ENCODE measurements around the gene FAM25A. TPM values are rescaled to one million over a fixed set of nuclear protein-coding genes. Genes with fewer than 3 reads are reported as not detected.
"Not testable (repeated sequence)": the region's sequence is repeated elsewhere in the genome, so short reads cannot be mapped to it uniquely, and the experiment has no call there.

FAM25A gene
- not detected for total RNA-seq
- long read RNA-seq = 0 reads

- ATAC-seq; intact Hi-C loops (cut with micrococcal nuclease); DNase-seq: not testable (repeated sequence)
Measured at GRCh38 chr10:87020056-87020455, at the start of gene FAM25A. Gene FAM25A, plus strand, starts transcription at chr10:87020294. Its CDS starts 31 bp downstream, at chr10:87020325.

GRCh38 chr10:86970982-86971231 lies 49.2 kb upstream of the FAM25A start:
- DNase-seq = no peak
- ATAC-seq = peak; percentile 41
- intact Hi-C loops (cut with micrococcal nuclease) = no loop called here

DNA sequence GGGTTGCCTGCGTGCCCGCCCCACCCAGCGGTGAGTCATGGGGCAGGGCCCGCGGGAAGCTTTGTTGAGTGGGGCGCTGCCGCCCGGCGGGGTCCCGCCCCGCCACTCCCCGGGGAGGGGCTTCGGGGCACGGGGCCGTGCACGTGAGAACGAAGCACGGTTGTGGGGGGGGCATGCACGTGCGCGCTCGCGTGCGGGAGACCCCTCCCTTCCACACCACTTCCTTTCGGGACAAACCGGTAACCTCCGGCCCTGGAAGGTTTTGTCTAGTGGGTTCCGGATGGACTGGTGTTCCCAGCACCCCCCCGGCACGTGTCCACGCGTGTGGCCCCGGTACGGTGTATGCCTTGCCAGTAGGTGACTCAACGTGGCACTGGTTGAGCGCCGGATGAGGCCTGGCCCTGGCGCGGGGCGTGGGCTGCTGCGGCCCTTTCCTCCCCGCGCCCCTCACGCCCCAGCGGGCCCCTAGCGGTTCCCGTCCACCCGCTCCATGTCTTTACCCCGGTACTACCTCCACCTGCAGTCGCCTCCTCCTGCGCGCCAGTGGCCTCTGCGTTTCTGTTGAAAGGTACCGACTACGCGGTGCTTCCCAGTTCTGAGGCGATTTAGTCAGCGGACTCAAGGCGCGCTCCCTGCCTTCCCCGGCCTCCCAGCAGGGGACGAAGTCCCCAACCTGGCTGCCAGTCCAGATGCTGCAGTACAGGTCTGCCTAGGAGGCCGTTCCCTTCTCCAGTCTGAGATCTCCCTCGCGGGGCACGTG lies 48.7 kb upstream of the FAM25A start:
- DNase-seq = peak; percentile 93
- peak; percentile 85 for ATAC-seq
- intact Hi-C loops (cut with micrococcal nuclease) = no loop called here

- intact Hi-C loops (cut with micrococcal nuclease) = no loop called here
- DNase-seq = no peak
- ATAC-seq = no peak
Measured at GRCh38 chr10:86972613-86973380, 47.3 kb upstream of the FAM25A start.

DNA sequence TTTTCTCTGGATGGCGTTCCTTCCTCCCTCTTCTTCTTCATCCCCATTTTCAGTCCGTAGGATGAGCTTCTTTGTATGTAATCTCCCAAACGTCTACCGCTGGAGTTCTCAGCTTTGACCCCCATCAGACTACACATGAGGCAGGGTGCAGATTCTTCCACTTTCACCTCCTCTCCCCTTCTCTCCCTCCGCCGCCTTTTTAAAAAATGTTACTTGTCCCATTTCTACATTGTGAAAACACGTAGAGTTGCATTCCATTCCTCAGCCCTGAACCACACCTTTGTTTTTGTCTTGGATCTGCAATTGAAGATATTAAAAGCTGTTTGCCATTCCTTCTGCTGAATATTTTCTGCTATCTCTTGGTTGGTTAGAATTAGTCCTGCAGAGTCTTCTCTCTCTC lies 45.6 kb upstream of the FAM25A start:
- DNase-seq (no peak), ATAC-seq (no peak)
- intact Hi-C loops (cut with micrococcal nuclease) = no loop called here

DNA sequence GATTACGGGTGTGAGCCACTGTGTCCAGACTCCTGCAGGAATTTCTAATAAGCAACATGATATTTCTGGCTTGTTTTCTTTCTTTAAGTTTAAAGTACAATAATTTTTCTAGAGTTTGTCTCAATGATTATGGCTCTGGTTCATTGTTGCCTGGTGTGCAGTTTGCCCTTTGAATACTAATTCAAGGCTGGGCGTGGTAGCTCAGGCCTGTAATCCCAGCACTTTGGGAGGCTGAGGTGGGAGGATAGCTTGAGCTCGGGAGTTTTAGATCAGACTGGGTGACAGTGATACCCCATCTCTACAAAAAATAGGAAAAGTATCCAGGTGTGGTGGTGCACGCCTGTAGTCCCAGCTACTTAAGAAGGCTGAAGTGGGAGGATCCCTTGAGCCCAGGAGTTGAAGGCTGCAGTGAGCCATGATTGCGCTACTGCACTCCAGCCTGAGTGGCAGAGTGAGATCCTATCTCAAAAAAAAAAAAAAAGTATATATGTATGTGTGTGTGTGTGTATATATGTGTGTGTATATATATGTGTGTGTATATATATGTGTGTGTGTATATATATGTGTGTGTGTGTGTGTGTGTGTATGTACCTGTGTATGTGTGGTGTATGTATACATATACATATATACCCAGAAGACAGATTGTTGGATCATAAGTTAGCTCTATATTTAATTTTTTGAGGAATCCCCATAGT lies 43.6 kb upstream of the FAM25A start:
- intact Hi-C loops (cut with micrococcal nuclease) = no loop called here
- no peak for ATAC-seq
- DNase-seq = no peak

DNA sequence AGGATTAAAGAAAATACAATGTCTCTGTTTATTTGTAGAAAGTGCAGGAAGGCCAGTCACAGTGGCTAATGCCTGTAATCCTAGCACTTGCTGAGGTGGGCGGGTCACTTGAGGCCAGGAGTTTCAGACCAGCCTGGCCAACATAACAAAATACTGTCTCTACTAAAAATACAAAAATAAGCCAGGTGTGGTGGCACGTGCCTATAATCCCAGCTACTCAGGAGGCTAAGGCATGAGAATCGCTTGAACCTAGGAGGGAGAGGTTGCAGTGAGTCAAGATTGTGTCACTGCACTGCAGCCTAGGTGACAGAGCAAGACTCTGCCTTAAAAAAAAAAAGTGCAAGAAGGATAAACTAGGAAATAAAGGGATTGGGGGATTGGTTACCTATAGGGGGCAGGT lies 41.6 kb upstream of the FAM25A start:
- ATAC-seq; intact Hi-C loops (cut with micrococcal nuclease): not testable (repeated sequence)

DNA sequence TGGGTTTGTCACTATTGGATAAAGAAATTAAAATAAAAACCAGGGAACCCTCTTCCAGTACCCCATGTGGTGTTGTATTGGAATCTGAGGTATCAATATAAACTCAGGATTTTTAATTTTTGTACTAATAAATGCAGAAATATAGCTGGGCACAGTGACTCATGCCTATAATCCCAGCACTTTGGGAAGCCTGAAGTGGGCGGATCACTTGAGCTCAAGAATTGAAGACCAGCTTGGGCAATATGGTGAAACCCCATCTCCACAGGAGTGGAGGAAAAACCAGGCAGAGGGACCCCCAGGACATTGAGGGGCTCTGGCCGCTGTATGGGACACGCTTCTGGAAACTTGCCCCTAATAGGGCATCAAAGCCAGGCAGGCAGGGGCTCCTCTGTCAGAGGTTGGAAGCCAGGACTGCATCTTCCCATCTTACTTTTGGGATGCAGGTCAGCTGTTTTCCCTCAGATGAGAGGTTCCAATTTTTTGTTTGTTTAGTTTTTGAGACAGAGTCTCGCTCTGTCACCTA lies 40.7 kb upstream of the FAM25A start:
- intact Hi-C loops (cut with micrococcal nuclease) = no loop called here
- no peak for DNase-seq
- ATAC-seq = peak; percentile 5

More for the DNA sequence above, 41.6 kb upstream of the FAM25A start:
- DNase-seq = not testable (repeated sequence)

GRCh38 chr10:86979977-86980448 lies 40.1 kb upstream of the FAM25A start:
- intact Hi-C loops (cut with micrococcal nuclease) = no loop called here
- ATAC-seq = peak; percentile 92
- peak; percentile 60 for DNase-seq

- intact Hi-C loops (cut with micrococcal nuclease); DNase-seq: not testable (repeated sequence)
- ATAC-seq = peak; percentile 21
Measured at GRCh38 chr10:86981020-86981419, 39.1 kb upstream of the FAM25A start.

DNA sequence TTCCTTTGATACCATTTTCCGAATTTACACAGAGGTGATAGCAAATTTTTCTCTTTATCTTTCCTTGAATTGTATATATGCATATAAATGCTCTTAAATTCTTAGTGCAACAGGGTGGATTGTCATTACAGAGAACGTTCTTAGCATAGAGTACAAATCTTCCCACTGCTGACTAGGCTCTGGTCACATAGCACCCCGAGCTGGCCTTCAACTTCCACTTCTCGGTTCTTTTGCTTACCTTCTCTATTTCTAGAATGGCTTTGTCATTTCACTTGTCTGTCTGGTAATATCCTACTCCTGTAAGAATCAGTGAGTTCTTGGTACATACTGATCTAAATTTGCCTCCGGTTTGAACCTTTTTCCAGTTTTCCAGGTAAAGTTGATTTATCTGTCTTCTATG lies 38.4 kb upstream of the FAM25A start:
- ATAC-seq = no peak
- intact Hi-C loops (cut with micrococcal nuclease) = no loop called here
- no peak for DNase-seq

- intact Hi-C loops (cut with micrococcal nuclease); ATAC-seq; DNase-seq: not testable (repeated sequence)
Measured at GRCh38 chr10:86984498-86984897, 35.6 kb upstream of the FAM25A start.

- no peak for DNase-seq
- no peak for ATAC-seq
- intact Hi-C loops (cut with micrococcal nuclease) = no loop called here
Measured at GRCh38 chr10:86988520-86988919, 31.6 kb upstream of the FAM25A start.

- DNase-seq; intact Hi-C loops (cut with micrococcal nuclease); ATAC-seq: not testable (repeated sequence)
Measured at GRCh38 chr10:86991362-86991761, 28.7 kb upstream of the FAM25A start.

GRCh38 chr10:86992456-86992855 lies 27.6 kb upstream of the FAM25A start:
- DNase-seq (no peak), ATAC-seq (no peak)
- intact Hi-C loops (cut with micrococcal nuclease) = no loop called here

DNA sequence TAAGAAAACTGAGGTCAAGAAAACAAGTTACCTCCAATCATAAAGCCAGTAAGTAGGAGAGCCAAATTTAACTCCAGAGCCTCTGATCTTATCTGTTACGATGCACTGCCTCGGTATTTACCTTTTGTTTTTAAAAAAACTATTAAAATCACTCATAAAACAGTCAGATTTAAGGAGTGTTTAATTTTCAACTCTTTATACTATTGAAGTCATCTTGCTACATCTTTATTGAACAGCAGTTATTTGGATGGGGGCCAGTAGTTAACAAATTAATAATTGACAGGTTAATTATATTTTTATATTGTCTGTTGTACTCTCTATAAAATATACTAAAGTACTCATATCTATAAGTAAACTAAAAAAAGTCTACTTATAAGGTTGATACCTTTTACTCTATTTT lies 27.2 kb upstream of the FAM25A start:
- no peak for DNase-seq
- intact Hi-C loops (cut with micrococcal nuclease) = no loop called here
- ATAC-seq = no peak

GRCh38 chr10:86999802-87000403 lies 20.2 kb upstream of the FAM25A start:
- ATAC-seq; DNase-seq; intact Hi-C loops (cut with micrococcal nuclease): not testable (repeated sequence)

- ATAC-seq (no peak), DNase-seq (no peak)
- intact Hi-C loops (cut with micrococcal nuclease) = no loop called here
Measured at GRCh38 chr10:87000491-87000890, 19.6 kb upstream of the FAM25A start.

- ATAC-seq; intact Hi-C loops (cut with micrococcal nuclease); DNase-seq: not testable (repeated sequence)
Measured at GRCh38 chr10:87007124-87007523, 13.0 kb upstream of the FAM25A start.

Data from left ventricle myocardium superior (tissue), 1 donor.